NOMO-1 treated with DMSO at 0.1 percent for 48 hours (cell line): ENCODE measurements around the gene FERMT3.
"Not testable (repeated sequence)": the region's sequence is repeated elsewhere in the genome, so short reads cannot be mapped to it uniquely, and the experiment has no call there.

ENCODE experiments used
- DNase-seq: peaks from one replicate; lab custom pipeline; 2025; ENCODE audit not compliant: unreplicated experiment; lab: John Stamatoyannopoulos, UW

Gene FERMT3

GRCh38 chr11:64206457-64207255 is at the start of gene FERMT3:
FERMT3 (plus strand) TSS chr11:64206721; CDS start chr11:64207365, 644 bp downstream.
- DNase-seq = peak; percentile 52

- no peak for DNase-seq
Measured at GRCh38 chr11:64157631-64158394, 48.7 kb upstream of the FERMT3 start.

GRCh38 chr11:64161037-64161436 is 45.5 kb upstream of the FERMT3 start:
- no peak for DNase-seq

- DNase-seq = not testable (repeated sequence)
Measured at GRCh38 chr11:64162769-64163168, 43.8 kb upstream of the FERMT3 start.

- no peak for DNase-seq
Measured at GRCh38 chr11:64163951-64164350, 42.6 kb upstream of the FERMT3 start.

GRCh38 chr11:64164392-64165312 is 41.9 kb upstream of the FERMT3 start:
- DNase-seq = peak; percentile 11

- no peak for DNase-seq
Measured at GRCh38 chr11:64165481-64165841, 41.1 kb upstream of the FERMT3 start.

GRCh38 chr11:64165842-64166635 is 40.5 kb upstream of the FERMT3 start, which contains the start of gene MACROD1:
MACROD1 (minus strand) TSS chr11:64166113; CDS start chr11:64165994, 119 bp downstream.
- DNase-seq = peak; percentile 81

GRCh38 chr11:64170419-64170818 is 36.1 kb upstream of the FERMT3 start:
- no peak for DNase-seq

GRCh38 chr11:64173616-64174355 is 32.7 kb upstream of the FERMT3 start:
- no peak for DNase-seq

- DNase-seq = no peak
Measured at GRCh38 chr11:64176751-64177150, 29.8 kb upstream of the FERMT3 start.

- no peak for DNase-seq
Measured at GRCh38 chr11:64178203-64178602, 28.3 kb upstream of the FERMT3 start.

- no peak for DNase-seq
Measured at GRCh38 chr11:64178951-64179639, 27.4 kb upstream of the FERMT3 start.

GRCh38 chr11:64180891-64181290 is 25.6 kb upstream of the FERMT3 start:
- DNase-seq = no peak

GRCh38 chr11:64181506-64182411 is 24.8 kb upstream of the FERMT3 start:
- peak; percentile 85 for DNase-seq

- DNase-seq = no peak
Measured at GRCh38 chr11:64183890-64184289, 22.6 kb upstream of the FERMT3 start.

- DNase-seq = peak; percentile 50
Measured at GRCh38 chr11:64185175-64185692, 21.3 kb upstream of the FERMT3 start.
